Right forelimb (tissue), 1 donor: ENCODE data around the gene NUF2.
"Not testable (repeated sequence)": the region's sequence is repeated elsewhere in the genome, so short reads cannot be mapped to it uniquely, and the experiment has no call there.

Source experiments
- DNase-seq: peaks from one replicate; pipeline ENCODE4 v3.0.0-alpha.2; 2018

NUF2 gene

GRCh38 chr1:163321311-163322305, at the start of gene NUF2:
NUF2 (plus strand) TSS chr1:163321954; CDS start chr1:163326052, 4,098 bp downstream.
- peak; percentile 99 for DNase-seq

DNA sequence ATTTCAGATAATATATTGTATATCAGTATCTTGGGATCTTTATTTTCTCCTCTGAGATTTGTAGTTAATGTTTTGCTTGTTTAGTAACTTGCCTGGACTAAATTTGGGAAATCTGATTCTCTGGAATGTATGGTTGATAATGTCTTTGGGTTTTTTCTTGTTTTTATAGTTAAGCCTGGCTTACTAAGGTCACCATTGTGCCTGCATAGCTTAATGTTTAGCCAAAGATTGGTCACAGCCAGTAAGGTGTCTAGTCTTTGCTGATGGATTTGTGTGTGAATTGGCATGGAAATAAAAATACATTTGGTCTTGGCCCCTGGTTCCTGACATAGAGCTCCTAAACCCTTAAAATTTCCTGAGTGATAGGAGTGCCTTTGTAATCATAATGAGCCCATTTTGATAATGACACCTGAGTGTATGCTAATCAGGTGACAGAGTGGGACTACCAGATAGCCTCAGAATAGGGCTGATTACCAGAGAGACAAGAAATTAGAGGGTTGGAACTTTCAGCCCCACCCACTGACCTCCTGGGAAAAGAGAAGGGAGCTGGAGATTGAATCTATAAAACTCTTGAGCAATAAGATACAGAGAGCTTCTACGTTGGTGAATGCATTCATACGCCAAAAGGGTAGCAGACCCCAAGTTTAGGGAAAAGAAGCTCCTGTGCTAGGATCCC, 47.9 kb upstream of the NUF2 start:
- no peak for DNase-seq

- no peak for DNase-seq
Measured at GRCh38 chr1:163275222-163275621, 46.5 kb upstream of the NUF2 start.

GRCh38 chr1:163278602-163279001, 43.2 kb upstream of the NUF2 start:
- DNase-seq = no peak

- DNase-seq = not testable (repeated sequence)
Measured at GRCh38 chr1:163284867-163285266, 36.9 kb upstream of the NUF2 start.

- no peak for DNase-seq
Measured at GRCh38 chr1:163290025-163290640, 31.6 kb upstream of the NUF2 start.

DNA sequence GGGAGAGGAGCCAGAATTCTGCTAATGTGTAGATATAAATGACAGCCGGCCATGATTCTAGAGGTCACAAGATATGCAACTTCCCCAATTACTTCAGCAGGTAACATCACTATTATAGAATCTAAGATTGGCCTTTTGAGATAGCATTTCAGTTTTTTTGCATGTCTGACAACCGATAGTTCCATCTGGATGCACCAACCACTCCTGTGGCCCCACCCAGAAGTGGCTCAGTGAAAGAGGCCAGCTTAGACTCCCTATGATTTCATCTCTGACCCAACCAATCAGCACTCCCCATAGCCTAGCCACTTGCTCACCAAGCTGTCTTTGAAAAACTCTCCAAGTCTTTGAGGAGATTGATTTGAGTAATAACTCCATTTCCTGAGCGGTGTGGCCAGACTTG, 30.3 kb upstream of the NUF2 start:
- no peak for DNase-seq

DNA sequence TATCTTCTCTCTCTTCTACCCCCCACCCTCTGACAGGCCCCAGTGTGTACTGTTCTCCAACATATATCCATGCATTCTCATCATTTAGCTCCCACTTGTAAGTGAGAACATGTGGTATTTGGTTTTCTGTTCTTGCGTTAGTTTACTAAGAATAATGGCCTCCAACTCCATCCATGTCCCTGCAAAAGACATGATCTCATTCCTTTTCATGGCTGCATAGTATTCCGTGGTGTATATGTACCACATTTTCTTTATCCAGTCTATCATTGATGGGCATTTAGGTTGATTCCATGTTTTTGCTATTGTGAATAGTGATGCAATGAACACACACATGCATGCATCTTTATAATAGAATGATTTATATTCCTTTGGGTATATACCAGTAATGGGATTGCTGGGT, 29.6 kb upstream of the NUF2 start:
- DNase-seq = not testable (repeated sequence)

DNA sequence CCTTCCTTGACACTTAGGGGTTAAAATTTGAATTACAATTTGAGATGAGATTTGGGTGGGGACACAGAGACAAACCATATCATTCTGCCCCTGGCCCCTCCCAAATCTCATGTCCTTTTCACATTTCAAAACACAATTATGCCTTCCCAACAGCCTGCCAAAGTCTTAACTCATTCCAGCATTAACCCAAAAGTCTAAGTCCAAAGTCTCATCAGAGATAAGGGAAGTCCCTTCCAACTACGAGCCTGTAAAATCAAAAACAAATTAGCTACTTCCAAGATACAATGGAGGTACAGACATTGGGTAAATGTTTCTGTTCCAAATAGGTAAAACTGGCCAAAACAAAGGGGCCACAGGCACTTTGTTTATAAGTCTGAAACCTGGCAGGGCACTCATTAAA, 28.3 kb upstream of the NUF2 start:
- DNase-seq = not testable (repeated sequence)

DNA sequence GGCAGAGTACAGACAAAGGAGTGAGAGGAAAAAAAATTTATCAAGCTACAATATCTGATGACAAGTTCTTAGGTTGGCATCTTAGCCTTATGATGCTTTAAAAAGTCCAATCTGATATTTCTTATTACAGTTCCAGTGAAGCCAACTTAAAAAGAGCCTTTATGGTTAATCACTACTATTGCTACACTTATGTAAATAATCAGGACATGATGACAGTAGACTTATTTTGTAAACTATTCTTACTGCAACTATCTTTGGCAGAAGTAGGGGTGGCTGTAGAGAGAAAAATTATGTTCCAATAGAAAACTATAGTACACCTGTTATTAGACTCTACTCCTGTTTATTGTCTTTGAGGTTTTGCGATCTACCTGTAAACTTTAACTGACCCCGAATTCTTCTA, 25.8 kb upstream of the NUF2 start:
- DNase-seq = no peak

- no peak for DNase-seq
Measured at GRCh38 chr1:163296504-163297263, 25.1 kb upstream of the NUF2 start.

GRCh38 chr1:163298365-163298764, 23.4 kb upstream of the NUF2 start:
- no peak for DNase-seq

- DNase-seq = no peak
Measured at GRCh38 chr1:163300568-163300967, 21.2 kb upstream of the NUF2 start.

- DNase-seq = no peak
Measured at GRCh38 chr1:163303561-163303960, 18.2 kb upstream of the NUF2 start.

DNA sequence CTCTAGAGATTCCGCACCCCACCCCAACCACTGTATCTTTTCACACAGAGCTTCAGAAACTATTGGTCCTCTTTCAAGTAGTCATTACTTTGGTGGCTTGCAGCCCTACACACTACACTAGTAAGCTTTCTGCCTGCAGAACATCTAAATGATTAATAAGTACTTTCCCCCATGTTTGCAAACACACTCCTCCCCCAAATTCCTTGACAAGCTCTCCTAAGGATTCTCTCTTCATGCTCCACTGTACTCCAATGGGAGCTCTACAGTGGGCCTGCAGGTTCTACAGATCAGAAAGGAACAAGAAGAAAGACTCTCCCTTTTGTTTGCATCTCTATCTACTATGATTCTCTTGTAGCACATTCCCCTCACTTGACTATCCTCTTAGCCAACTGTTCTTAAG, 16.3 kb upstream of the NUF2 start:
- no peak for DNase-seq

GRCh38 chr1:163307479-163308171, 14.1 kb upstream of the NUF2 start:
- DNase-seq = no peak

- no peak for DNase-seq
Measured at GRCh38 chr1:163308811-163309210, 12.9 kb upstream of the NUF2 start.

- DNase-seq = peak; percentile 46
Measured at GRCh38 chr1:163315773-163316374, 5.9 kb upstream of the NUF2 start.

DNA sequence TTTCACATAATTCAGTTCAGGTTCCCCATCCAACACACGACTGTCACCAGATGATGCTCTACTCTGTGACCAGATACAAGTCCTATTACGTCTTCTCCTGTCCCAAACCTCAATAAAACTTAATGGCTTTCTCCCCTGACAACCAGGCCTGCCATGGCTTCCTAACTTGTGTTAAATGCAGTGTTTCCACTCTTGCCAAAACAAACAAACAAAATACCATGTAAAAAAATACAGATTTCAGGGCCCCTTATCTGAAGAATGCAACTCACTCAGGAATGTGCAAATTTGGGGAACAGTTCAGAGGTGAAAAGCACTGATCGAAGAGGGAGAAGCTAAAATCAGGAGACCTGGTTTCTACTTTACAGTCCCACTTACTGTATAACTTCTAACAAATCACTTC, 863 bp upstream of the NUF2 start:
- no peak for DNase-seq

DNA sequence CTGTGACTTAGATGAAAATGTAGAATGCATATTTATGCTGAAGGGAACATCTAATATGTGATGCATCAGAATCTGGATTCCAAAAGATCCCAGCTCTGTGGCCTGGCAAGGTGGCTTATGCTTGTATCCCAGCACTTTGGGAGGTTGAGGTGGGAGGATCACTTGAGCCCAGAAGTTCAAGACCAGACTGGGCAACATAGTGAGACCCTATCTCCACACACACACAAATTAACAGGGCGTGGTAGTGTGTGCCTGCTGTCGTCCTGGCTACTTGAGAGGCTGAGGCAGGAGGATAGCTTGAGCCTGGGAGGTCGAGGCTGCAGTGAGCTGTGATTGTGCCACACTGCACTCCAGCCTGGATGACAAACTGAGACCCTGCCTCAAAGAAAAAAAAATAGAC, 1.6 kb downstream of the NUF2 start:
- not testable (repeated sequence) for DNase-seq

DNA sequence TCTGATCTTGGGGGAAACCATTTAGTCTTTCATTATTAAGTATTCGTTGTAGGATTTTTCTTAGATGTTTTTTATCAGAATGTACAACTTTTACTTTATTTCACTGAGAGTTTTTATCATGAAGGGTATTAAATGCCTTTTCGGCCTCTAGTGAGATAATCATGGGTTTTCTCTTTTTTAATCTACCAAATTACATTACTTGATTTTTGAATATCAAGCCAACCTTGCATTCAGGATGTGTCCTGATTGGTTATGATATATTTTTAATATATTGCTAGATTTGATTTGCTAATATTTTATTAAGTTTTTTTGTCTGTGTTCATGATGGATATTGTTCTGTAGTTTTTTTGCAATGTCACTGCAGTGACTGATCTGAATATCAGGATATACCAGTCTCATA, 9.4 kb downstream of the NUF2 start:
- DNase-seq = no peak

DNA sequence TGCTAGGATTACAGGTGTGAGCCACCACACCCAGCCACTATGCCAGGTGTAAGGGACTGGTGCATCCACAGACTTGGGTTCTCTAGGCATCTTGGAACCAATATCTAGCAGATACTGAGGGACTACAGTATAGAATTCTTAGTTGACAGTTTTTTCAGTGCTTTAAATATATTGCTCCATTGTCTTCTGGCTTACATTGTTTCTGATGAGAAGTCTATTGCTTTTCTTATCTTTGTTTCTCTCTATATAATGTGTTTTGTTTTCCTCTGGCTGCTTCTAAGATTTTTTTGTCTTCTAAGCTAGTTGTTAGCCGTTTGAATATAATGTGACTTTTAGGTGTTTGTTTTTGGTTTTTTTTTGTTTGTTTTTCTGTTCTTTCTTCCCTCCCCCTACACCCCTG, 13.5 kb downstream of the NUF2 start:
- no peak for DNase-seq
